ENCODE results near the gene TM4SF18.

GRCh38 chr3:149307435-149307783 lies 26.0 kb downstream of the TM4SF18 start:
- TF ChIP-seq EZH2phosphoT487 (IDR thresholded peaks at IDR 0.05; ENCODE audit: unreplicated experiment): no peak
- no peak for TF ChIP-seq CTCF (conservative IDR thresholded peaks at IDR 0.05; ENCODE audit: low read depth in 2 of 2)
- TF ChIP-seq POLR2AphosphoS5 (IDR thresholded peaks at IDR 0.05; ENCODE audit: low read depth): no peak
- no peak for TF ChIP-seq JUNB (IDR thresholded peaks at IDR 0.05; ENCODE audit: unreplicated experiment)
- TF ChIP-seq CREB1 (CRISPR knock-in tag; IDR thresholded peaks at IDR 0.05; ENCODE audit: low read depth): no peak
- TF ChIP-seq EZH2 (IDR thresholded peaks at IDR 0.05; ENCODE audit: low read depth, unreplicated experiment): no peak
